NCI-H1048 (cell line): Measurements from ENCODE around the gene CCDC40.

Source experiments
- DNase-seq: peaks from one replicate; lab custom pipeline; 2025; lab: John Stamatoyannopoulos, UW

Gene CCDC40

GRCh38 chr17:80018917-80019651, 17.4 kb upstream of the CCDC40 start:
- no peak for DNase-seq

DNA sequence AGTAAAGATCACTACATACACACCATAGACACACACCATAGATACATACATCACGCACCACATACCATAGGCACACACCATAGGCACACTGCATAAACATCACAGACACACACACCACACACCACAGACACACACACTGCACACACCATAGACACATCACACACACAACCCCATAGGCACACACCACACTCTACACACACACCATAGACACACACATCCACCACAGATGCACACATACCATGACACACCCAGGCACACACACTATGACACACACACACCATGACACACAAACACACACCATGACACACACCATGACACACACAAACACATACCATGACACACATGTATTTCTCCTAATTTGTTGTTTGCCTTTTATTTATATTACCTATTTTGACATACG, 14.8 kb upstream of the CCDC40 start:
- DNase-seq = no peak

GRCh38 chr17:80023481-80024205, 12.8 kb upstream of the CCDC40 start:
- DNase-seq = no peak

GRCh38 chr17:80024206-80024972, 12.1 kb upstream of the CCDC40 start:
- no peak for DNase-seq

DNA sequence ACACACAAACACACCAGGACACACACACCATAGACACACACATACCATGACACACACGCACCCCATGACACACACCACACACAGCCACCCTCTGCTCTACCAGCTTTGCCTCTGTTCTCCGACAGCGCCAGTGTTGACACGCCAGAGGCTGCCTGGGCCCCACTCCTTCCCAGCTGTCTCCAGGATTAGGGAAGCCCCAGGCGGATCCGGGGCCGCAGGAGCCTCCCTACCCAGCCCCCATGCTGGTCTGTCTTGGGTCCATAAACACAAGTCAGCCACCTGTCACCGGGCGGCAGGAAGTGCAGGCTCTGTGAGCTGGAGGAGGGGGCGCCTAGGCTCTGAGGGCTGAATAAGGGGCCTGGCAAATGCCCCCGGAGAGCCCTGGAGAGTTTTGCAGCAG, 11.3 kb upstream of the CCDC40 start:
- DNase-seq = no peak

GRCh38 chr17:80025796-80026195, 10.6 kb upstream of the CCDC40 start:
- no peak for DNase-seq

DNA sequence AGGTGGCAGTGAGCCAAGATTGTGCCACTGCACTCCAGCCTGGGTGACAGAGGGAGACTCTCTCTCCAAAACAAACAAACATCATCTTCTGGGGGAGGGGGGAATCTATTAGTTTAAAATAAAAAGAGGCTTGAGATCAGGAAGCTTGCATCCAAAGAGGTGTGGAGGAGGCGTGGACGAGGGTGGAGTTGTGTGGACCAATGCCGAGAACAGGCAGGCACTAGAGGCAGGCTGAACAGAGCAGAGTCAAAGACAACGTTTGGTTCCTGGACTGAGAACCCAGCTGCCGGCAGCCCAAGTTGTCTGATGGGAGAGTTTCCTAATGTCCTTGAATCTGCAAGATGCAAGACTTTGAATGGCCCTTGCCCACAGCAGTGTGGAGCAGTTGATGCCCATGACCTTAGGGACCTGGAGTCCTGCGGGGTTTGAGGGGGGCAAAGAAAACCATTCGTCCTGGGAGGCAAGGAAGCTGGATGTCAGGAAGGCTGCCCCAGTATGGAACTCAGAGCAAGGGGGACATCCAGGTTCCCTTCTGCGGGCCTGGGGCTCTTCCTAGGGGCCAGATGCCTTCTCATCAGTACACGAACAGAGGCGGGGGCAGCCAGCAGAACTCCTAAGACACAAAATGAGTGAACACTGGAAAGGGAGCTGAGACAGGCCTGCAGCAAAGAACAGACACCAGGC, 9.9 kb upstream of the CCDC40 start:
- DNase-seq = no peak

GRCh38 chr17:80027043-80027435, 9.4 kb upstream of the CCDC40 start:
- no peak for DNase-seq

DNA sequence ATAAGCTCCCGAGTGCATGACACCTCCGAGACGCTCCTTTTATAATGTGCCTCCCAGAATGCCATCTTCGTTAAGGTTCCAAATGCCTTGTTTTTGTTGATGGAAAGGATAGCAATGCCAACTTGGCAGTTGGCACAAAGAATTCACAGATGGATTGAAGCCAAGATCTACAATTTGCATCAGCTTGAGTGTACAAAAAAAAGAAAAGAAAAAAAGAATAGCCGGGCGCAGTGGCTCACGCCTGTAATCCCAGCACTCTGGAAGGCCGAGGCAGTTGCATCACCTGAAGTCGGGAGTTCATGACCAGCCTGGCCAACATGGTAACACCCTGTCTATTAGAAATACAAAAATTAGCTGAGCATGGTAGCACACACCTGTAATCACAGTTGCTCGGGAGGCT, 8.4 kb upstream of the CCDC40 start:
- no peak for DNase-seq

GRCh38 chr17:80029258-80029974, 7.0 kb upstream of the CCDC40 start:
- no peak for DNase-seq

GRCh38 chr17:80030730-80031410, 5.6 kb upstream of the CCDC40 start:
- no peak for DNase-seq

DNA sequence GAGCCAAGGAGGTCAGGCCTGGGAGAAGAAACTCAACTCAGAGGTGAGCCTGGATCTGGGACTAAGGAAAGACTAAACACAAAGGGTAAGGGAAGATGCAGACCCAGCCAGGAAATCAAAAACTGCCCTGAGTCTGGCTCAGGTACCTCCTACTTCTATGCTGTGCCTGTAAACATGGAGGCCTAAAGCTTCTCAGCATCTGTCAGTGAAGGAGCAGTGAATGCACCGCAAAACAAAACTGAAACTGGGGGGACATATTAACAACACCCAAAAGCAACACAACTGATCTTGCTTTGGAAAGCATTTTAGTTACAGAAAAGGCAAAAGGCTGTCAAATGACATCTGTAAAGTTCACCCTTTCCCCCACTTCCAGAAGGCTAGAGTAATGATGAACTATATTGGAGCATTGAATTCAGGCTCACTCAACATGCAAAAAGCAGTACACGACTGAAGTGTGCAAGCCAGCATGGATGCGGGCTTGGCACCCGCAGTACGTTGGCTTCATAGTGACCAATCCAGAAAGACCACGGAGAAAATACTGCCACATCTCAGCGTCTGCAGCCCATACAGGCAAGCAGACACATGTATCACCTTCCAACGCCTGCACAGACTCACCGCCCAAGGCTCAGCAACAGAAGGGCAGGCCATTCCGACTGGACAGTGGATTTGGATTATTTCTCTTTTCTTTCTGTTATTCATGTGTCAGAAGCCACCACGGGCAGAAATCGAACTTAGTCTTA, 4.6 kb upstream of the CCDC40 start:
- DNase-seq = no peak

- no peak for DNase-seq
Observed at GRCh38 chr17:80032614-80033171, 3.7 kb upstream of the CCDC40 start.

DNA sequence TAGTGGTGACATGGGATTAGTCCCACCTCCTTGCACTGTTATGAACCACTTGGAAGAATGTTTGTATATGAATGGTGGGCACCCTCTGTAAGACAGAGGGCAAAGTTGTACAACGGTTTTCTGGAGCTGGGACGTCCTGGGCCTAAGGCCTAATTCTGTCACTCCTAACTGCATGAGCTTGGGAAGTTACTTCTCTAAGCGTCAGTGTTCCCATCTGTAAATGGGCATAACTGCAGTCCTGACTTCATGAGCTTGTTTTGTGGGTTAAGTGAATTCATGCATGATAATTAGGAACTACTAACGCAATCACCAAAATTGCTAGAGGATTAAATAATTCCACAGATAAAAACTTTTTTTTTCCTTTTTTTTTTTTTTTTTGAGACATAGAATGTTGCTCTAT, 2.6 kb upstream of the CCDC40 start:
- no peak for DNase-seq

DNA sequence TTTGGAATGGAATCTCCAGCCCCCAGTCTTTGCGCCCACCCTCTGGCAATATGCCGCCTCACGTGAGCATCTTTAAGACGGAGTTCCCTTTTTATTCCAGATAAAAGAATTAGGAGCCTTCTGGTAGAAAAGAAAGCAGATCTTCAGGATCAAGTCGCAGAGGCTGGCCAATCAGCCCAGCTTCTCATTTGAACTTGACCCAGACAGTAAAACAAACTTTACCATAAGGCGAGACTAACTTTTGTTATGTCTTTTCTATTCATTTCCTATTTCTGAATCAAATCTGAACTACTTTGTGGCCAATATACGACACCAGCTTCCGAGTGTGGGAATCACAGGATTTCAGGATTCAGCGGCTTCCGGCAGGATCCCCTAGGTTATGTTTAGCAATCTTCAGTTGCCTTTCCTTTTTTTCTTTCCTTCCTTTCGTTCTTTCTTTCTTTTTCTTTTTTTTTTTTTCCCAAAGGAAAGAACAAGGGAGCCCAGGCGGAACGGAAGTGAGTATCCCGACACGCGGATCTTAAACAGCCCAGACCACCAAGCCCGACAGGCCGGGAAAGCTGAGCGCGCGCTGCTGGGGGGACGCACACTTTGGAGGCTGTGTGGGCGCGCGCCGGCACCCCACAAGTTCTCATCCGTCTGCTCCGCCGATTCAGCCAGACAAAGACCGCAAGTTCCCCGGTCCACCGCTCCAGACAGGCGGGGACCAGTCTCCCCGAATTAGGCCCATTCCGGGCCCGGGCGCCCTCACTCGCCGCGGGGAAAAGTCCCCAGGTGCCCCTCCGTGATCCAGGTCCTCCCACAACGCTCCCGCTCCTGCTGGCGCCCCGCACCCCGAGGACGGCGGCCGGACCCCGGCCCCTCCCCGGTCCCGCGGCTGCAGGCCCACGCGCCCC, 1.4 kb upstream of the CCDC40 start:
- no peak for DNase-seq

DNA sequence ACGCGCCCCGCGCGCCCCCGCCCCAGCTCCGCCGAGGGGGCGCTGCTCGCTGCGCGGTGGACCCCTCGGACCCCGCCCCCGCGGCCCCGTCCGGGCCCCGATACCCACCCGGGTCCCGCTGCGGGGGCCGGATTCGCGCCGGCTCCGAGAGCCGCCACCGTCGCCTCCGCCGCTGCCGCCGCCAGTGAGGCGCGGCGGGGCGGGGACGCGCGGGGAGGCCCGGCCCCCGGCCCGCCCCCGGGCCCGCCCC, 830 bp upstream of the CCDC40 start, which contains the start of gene TBC1D16:
Gene TBC1D16 (minus strand): TSS at position 186 of the 250 bp plus-strand sequence. CDS start 22,325 bp downstream, outside the sequence.
- no peak for DNase-seq

GRCh38 chr17:80036715-80037477, 454 bp downstream of the CCDC40 start:
- DNase-seq = no peak

DNA sequence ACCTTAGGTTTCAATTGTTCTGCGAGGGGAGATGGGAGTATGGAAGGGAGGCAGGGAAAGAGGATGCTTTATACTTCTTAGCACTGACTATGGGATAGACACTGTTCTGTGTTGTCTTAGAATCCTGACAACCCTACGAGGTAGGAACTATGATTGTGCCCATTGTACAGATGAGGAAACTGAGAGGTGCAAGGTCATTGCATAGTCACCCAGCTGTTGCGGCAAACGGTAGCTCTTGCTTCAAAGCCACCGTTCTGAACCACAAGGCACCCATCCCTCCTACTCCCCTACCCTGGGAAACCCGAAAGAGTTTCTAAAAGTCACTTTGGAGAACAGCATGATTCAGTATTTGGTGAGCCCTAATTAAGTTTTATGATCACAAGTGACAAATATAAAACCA, 7.5 kb downstream of the CCDC40 start:
- no peak for DNase-seq
